Ovary (tissue), 9 donors: Measurements from ENCODE around the gene SLC38A10. TPM values are rescaled to one million over a fixed set of nuclear protein-coding genes. Genes with fewer than 3 reads are reported as not detected.

Source experiments
- DNase-seq, 5 donors: peaks; one replicate each; pipeline ENCODE4 v3.0.0-alpha.2; 2019 to 2020
- H3K27ac ChIP-seq, 2 donors: fragments of 200-600 bp; one replicate each; pipeline versions ENCODE4 v1.5.1 to v1.8.0; 2019 to 2022
- H3K27me3 ChIP-seq: fragments of 200-600 bp; one replicate; pipeline ENCODE4 v1.8.0; 2022
- H3K36me3 ChIP-seq: fragments of 200-600 bp; sonication (generic); one replicate; pipeline ENCODE4 v1.5.1; 2019
- H3K4me1 ChIP-seq: one replicate; pipeline ENCODE4 v1.8.1; 2013; ENCODE audit warnings: mild to moderate bottlenecking, moderate library complexity; ENCODE audit not compliant: insufficient read depth
- H3K4me3 ChIP-seq: fragments of 200-600 bp; sonication (generic); one replicate; pipeline ENCODE4 v1.5.1; 2017
- H3K9me3 ChIP-seq, 2 donors: fragments of 200-600 bp in 1 of 2; sonication (generic) in 1 of 2; one replicate each; pipeline versions ENCODE4 v1.5.1 to v1.8.1; 2013 to 2019; ENCODE audit warnings: mild to moderate bottlenecking in 1 of 2, moderate library complexity in 1 of 2
- EP300 ChIP-seq: sonication (generic); formaldehyde crosslinking; IDR thresholded peaks from one replicate; pipeline ENCODE4 v1.6.1; 2017; ENCODE audit warnings: antibody characterized with exemption
- POLR2A ChIP-seq: fragments of 450-650 bp; IDR thresholded peaks from one replicate; pipeline ENCODE4 v1.6.1; 2017; ENCODE audit warnings: antibody characterized with exemption, mild to moderate bottlenecking, moderate library complexity
- WGBS, 3 donors: extraction: QIAGEN DNeasy Blood & Tissue Kit in 1 of 3; methylation state at CpG; one replicate each; pipeline versions ENCODE4 v1.1.5 to v1.1.7; 2013 to 2017; 5-methylcytosine and 5-hydroxymethylcytosine counted together
- intact Hi-C, 4 donors: fragments of 100-400 bp; cut with DNase I; formaldehyde crosslinking; loops; one replicate each; pipeline versions ENCODE4 v1.11.0 to v1.15.1; 2022 to 2023
- polyA plus RNA-seq, 2 donors: library from polyadenylated mRNA; stranded (reverse); fragments of 200-250 nt in 1 of 2; fragments of 350-450 nt in 1 of 2; fragmentation: Illumina TruSeq in 1 of 2; extraction: RNeasy Lipid Tissue Mini Kit (QIAGEN cat#74804) in 1 of 2; gene quantifications; one replicate each; pipeline ENCODE4 v1.2.3, GENCODE V29; 2013 to 2014
- total RNA-seq, 7 donors: library from RNA; depleted of rRNA in 2 of 7; stranded (reverse); fragments of >200 nt in 2 of 7; fragmentation: NEBNext Ultra II Directional in 3 of 7; extraction: Animal tissue kit (Norgen Biotek cat#: 25700) in 3 of 7; gene quantifications; one replicate each; pipeline versions ENCODE4 v1.1.0 to v1.2.4, GENCODE V29; 2016 to 2023
- TF ChIP-seq, protein P1 (sequence below), 3 donors: fragments of 450-650 bp in 2 of 3; fragments of 200-600 bp in 1 of 3; IDR thresholded peaks; one replicate each; pipeline versions ENCODE4 v1.5.1 to v1.8.0; 2016 to 2022; ENCODE audit warnings: antibody characterized with exemption in 3 of 3, mild to moderate bottlenecking in 1 of 3
- donor health status: DM: no; HTN: no; CAD: no; lungs with moderate emphysema.
- donor health status: DM: no; HTN: no; CAD: no.
- donor health status: Bipolar disorder and iron deficiency.
- donor health status: DM: yes; HTN: yes; CAD: no.
- donor health status: DM: no; HTN: no; CAD: no.
- donor health status: DM: yes; HTN: yes; CAD: no.

Gene SLC38A10
- total and polyA plus RNA-seq, 9 donors = 11.5 to 75.7 (median 64.3) TPM

DNA sequence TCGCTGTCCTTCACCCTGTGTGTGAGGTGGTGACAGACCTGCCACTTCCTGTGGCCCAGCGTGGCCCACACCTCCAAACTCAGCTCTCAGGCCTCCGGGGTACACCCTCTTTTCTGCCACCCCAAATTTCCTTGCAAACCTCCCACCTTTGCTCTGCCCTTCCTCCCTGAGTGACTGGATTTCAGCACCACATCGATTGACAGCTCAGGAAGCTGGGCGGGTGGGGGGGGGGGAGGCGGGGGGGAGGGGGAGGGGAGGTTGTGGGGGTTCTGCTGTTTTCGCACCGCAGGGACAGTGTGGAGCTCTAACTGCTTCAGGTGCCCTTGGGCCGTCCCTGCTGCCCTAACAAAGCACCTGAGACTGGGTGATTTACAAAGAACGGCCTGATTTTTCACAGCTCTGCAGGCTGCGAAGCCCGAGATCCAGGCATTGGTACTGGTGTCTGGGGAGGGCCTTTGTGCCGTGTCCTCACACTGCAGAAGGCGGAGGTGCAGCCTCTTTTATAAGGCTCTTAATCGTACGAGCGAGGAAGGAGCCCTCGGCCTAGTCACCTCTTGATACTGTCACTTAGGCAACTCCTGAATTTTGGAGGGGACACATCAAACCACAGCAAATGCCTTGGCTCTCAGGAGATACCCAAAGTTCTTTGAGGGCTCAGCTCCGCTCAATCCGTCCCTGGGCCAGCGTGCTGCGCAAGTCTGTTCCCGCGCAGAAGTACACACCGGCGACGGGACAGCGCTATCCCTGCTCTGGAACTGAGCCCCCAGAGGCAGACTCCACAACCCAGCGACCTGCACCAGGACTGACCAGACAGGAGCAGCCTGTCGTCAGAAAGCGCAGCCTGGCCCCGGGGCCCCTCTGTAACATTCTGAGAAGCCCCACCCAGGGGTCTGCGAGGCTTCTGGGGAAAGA lies 52.4 kb downstream of the SLC38A10 start:
- no peaks in the 10 kb centered on the region for H3K9me3 ChIP-seq
- H3K27me3 ChIP-seq = no peaks in the 10 kb centered on the region
- no peaks in the 10 kb centered on the region for H3K36me3 ChIP-seq
- TF ChIP-seq POLR2A (no peak), EP300 (no peak)
- TF ChIP-seq, protein P1, sequence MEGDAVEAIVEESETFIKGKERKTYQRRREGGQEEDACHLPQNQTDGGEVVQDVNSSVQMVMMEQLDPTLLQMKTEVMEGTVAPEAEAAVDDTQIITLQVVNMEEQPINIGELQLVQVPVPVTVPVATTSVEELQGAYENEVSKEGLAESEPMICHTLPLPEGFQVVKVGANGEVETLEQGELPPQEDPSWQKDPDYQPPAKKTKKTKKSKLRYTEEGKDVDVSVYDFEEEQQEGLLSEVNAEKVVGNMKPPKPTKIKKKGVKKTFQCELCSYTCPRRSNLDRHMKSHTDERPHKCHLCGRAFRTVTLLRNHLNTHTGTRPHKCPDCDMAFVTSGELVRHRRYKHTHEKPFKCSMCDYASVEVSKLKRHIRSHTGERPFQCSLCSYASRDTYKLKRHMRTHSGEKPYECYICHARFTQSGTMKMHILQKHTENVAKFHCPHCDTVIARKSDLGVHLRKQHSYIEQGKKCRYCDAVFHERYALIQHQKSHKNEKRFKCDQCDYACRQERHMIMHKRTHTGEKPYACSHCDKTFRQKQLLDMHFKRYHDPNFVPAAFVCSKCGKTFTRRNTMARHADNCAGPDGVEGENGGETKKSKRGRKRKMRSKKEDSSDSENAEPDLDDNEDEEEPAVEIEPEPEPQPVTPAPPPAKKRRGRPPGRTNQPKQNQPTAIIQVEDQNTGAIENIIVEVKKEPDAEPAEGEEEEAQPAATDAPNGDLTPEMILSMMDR (IDR thresholded peaks at IDR 0.05) = no peak
- DNase-seq = no peak
- H3K4me1 ChIP-seq = peaks cover 4% of the 10 kb centered on the region
- H3K27ac ChIP-seq = no peak overlapping the region
- WGBS, 3 donors = 76 to 82% (median 80%) methylated on average over 29 to 33 of the region's 33 CpGs
- no peak overlapping the region for H3K4me3 ChIP-seq
- intact Hi-C loops = loop anchor here in 2 of 4 donors (2.0 to 5.0 kb wide), 2 partner anchors 100 kb away; no protein-coding TSS in a partner anchor

DNA sequence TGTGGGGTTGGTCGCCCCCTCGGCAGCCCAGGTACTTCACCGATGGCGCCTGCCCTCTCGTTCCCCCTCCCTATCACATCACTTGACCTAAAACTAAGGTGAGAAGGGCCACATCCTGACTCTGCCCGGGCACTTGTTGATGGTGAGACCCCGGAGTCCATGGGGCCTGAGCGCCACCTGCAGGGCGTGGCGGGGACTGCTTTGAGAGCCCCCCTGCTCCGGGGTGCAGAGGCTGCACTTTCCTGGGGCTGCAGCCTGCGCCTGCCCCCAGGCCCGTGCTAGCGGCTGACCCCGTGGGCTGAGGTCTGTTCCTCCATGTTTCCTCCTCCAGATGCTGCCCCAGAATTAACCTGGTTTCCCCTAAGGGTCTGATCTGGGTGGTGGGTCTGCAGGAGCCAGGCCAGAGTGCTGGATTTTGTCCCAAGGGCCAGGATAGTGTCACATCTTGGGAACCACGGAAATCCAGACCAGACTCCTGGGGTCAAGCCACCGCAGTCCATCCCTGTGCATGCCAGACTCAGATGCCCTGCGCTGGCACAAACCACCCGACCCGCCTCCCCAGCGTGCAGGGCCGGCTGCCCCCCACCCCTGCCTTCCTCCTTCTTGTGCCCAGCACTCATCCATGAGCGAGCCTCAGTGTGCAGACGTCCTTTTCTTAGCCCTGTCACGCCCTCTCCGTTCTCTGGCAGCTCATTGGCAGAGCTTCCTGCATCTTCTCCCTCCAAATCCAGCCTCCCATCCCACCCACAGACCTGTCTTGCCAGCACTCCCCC lies 53.3 kb downstream of the SLC38A10 start:
- H3K4me1 ChIP-seq = peaks cover 5% of the 10 kb centered on the region
- no peak overlapping the region for H3K27ac ChIP-seq
- no peak overlapping the region for H3K4me3 ChIP-seq
- no peaks in the 10 kb centered on the region for H3K9me3 ChIP-seq
- H3K27me3 ChIP-seq = no peaks in the 10 kb centered on the region
- DNase-seq = peak in 3 of 5 donors; percentile 64 to 77 (median 64)
- TF ChIP-seq EP300 = no peak
- TF ChIP-seq, protein P1 (IDR thresholded peaks at IDR 0.05) = peak; percentile 49 to 58 (median 58)
- H3K36me3 ChIP-seq = no peaks in the 10 kb centered on the region
- intact Hi-C loops = loop anchor here in 2 of 4 donors (2.0 to 5.0 kb wide), 2 partner anchors 99 to 100 kb away; no protein-coding TSS in a partner anchor
- 43 to 52% (median 47%) methylated on average over 15 to 26 of the region's 26 CpGs for WGBS, 3 donors

DNA sequence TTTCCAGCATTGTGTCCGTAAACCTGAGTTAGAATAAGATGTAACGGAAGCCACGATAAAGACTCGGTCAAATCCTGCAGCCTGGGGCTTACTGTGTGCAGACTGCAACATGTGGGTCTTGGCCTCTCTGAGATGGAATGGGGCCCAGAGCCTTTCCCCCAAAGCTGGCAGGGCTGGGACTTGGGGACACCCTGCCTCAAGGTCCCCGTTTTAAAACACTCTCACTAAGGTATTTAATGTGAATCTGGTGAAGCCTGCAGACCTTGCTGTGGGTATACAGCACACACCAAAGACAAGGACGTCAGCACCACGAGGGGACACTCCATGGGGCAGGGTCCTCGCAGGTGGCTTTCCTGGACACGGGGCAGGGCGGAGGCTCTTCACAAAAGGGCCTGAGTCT lies 53.9 kb downstream of the SLC38A10 start:
- 80 to 84% (median 80%) methylated on average over 10 of the region's 10 CpGs for WGBS, 3 donors
- Histone ChIP-seq H3K4me3 (no peak overlapping the region), H3K27me3 (no peaks in the 10 kb centered on the region), H3K9me3 (no peaks in the 10 kb centered on the region), H3K4me1 (peaks cover 5% of the 10 kb centered on the region), H3K27ac (no peak overlapping the region), H3K36me3 (no peaks in the 10 kb centered on the region)
- no peak for TF ChIP-seq EP300
- TF ChIP-seq, protein P1 (IDR thresholded peaks at IDR 0.05) = no peak
- intact Hi-C loops = loop anchor here in 1 of 4 donors (5.0 kb wide), 1 partner anchor 99 kb away; no protein-coding TSS in a partner anchor
- DNase-seq = no peak

DNA sequence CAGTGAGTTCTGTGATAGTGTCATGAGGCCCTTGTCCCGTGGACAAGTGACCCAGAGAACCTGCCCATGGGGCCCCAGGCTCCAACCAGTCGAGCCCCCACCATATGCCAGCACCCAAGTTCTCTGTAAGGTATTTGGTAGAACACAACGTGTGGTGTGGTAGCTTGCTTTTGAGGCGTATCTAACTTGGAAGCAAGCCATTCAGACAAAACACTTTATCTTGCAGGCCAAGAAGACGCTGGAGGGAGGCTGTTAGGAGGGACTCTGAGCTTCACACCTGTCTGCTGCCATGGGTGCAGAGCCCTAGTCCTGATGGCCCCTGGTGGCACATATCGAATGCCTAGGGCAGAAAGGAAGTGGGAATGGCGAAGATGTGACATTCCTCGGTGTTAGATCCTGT lies 54.3 kb downstream of the SLC38A10 start:
- Histone ChIP-seq H3K27ac (no peak overlapping the region), H3K4me3 (no peak overlapping the region), H3K27me3 (no peaks in the 10 kb centered on the region), H3K9me3 (no peaks in the 10 kb centered on the region), H3K36me3 (no peaks in the 10 kb centered on the region), H3K4me1 (peaks cover 5% of the 10 kb centered on the region)
- TF ChIP-seq POLR2A (no peak), EP300 (no peak)
- TF ChIP-seq, protein P1 (IDR thresholded peaks at IDR 0.05) = no peak
- no peak for DNase-seq
- WGBS, 3 donors = 69 to 71% (median 71%) methylated on average over 8 of the region's 8 CpGs
- intact Hi-C loops = loop anchor here in 1 of 4 donors (5.0 kb wide), 1 partner anchor 98 kb away; no protein-coding TSS in a partner anchor
